IPS-18c (cell line): ENCODE measurements around the gene PPP1R1C.

ENCODE experiments used
- H3K4me3 ChIP-seq: 2 replicates; pipeline ENCODE4 v1.7.0; 2013; ENCODE audit warnings: low read depth, mild to moderate bottlenecking, low read length, moderate library complexity; ENCODE audit not compliant: insufficient read depth
- H3K9me3 ChIP-seq: one replicate; pipeline ENCODE4 v1.6.1; 2013; ENCODE audit warnings: mild to moderate bottlenecking, low read length, moderate library complexity; ENCODE audit not compliant: control insufficient read depth, insufficient read depth

PPP1R1C gene

GRCh38 chr2:182116774-182117173 lies 131.1 kb downstream of the PPP1R1C start:
- no peaks in the 10 kb centered on the region for H3K9me3 ChIP-seq

DNA sequence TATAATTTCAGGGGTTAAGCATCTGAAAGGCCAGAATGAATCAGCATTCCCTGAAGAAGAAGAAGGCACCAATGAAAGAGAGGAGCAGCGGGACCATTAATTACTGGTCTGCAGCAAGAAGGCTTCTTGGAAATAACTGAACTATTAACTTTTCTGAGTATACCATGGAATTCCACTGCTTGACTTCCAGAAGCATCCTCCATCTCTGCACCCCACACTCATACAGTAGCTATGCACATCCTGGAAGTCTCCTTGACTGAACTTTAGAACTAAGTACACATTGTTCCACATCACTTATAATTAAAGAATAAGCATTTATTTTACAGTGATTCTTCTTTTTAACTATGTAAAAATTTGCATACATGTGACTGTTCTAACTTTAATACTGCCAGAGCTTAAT lies 131.5 kb downstream of the PPP1R1C start:
- Histone ChIP-seq H3K9me3 (no peaks in the 10 kb centered on the region), H3K4me3 (no peak overlapping the region)

More at GRCh38 chr2:182116774-182117173, 131.1 kb downstream of the PPP1R1C start:
- H3K4me3 ChIP-seq = no peak overlapping the region

DNA sequence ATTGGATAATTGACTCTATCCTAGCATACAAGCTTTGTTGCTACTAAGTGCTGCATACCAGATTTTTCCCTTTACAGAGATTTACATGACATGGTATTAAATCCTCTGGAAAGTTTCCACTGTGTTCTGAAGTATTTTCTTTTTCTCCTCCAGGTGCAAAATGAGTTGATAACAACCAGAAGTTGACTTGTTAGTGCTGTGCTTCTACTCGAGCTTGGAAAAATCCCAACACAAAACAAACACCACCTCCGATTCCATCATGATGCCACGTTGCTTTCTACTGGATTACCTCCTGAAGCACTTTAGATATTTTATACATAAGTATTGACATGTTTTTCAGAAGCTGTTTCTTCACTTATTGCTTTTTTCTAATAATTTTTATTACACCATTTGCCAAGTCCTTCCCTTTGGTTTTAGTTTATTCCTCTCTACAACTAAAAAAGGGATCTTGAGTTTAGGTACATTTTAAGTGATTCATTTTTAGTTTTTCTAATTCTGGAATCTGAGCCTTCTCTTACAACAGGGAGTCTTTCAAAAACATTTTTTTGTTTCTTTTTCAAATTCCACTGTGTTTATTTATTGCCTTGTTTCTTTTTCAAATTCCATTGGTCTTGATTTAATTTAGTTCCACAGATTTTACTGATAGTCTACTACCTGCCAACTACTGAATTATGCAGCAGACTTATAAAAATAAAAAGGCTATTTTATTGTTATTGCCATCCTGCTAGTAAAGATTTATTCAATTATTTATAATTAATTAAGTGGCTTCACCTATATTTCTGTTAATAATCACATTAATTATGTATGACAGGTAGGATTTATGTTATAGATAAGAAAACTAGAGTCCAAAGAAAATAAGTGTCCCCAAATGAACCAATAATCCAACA lies 143.4 kb downstream of the PPP1R1C start:
- Histone ChIP-seq H3K4me3 (no peak overlapping the region), H3K9me3 (no peaks in the 10 kb centered on the region)

DNA sequence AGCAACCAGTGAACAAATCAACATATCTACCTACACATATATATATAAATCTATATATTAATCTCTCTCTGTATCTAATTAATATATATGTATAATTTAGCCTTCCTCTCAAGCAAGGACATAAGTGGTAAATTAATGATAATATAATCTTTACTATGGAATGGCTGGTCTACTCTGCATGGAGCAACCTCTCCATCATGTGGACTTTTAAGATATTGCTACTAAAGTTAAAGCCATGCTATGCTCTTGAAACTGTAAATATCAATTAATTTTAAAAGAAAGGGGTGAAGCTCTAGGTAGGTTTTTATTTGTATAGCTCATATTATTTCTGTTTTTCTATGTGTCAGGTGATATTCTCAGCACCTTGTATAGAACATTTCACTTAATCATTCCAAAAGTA lies 147.0 kb downstream of the PPP1R1C start:
- H3K9me3 ChIP-seq = no peaks in the 10 kb centered on the region
- no peak overlapping the region for H3K4me3 ChIP-seq

- H3K9me3 ChIP-seq = no peaks in the 10 kb centered on the region
- H3K4me3 ChIP-seq = no peak overlapping the region
Measured at GRCh38 chr2:182133195-182133891, 147.7 kb downstream of the PPP1R1C start.

GRCh38 chr2:182134201-182134600 lies 148.5 kb downstream of the PPP1R1C start:
- Histone ChIP-seq H3K4me3 (no peak overlapping the region), H3K9me3 (no peaks in the 10 kb centered on the region)

- no peak overlapping the region for H3K4me3 ChIP-seq
- H3K9me3 ChIP-seq = peaks cover 2% of the 10 kb centered on the region
Measured at GRCh38 chr2:182142062-182142461, 156.4 kb downstream of the PPP1R1C start.

DNA sequence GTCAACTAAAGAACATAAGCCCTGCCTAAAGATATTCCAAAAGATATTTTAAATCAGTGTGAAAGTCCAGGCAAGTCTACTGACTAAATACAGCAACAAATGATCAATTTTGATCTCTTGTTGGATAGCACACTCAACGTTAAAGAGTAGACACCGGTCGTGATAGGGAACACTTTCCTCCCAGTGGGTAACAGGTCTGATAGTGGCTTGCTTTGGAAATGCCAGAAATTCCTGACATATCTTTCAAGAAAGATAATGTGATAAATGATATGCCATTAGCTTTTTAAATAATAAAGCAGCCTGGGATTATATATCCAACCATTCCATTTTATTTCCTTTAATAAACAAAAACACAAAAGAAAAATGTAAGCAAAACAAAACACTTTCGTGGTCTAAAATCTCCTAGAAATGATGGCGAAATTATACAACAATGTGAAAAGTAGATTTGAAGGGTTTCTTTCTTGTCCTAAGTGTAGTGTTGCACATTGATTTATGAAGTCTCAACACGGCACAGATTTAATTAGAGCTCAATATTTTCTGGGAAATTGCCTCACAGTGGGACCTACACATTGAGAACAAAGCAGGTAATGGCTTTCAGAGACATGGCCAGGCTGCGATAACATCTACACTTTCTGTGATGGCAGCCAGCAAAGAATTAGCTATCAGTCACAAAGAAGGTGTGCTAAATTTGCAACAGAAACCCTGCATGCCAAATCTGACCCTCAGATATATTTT lies 158.6 kb downstream of the PPP1R1C start:
- peaks cover 2% of the 10 kb centered on the region for H3K9me3 ChIP-seq

GRCh38 chr2:182144776-182145165 lies 159.1 kb downstream of the PPP1R1C start:
- no peak overlapping the region for H3K4me3 ChIP-seq
- H3K9me3 ChIP-seq = peaks cover 2% of the 10 kb centered on the region

More for the DNA sequence above, 158.6 kb downstream of the PPP1R1C start:
- H3K4me3 ChIP-seq = no peak overlapping the region

DNA sequence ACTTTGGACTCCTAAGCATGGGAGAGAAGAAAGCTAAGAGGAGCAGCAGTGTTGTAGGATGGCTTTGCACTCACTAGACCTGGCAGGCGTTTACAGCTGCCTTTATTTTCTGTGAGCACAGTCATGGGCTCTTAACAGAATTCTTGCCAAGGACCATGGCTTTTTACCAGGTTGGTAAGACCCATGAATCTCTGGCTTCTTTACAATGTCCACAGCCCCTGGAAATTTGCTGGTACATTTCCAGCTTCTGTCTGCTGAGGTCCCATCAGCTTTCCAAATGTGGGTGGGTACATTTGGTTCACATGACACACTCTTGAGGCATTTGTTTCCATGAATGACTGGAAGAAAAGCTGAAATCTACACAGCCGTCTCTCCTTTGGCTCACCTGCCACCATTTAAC lies 162.7 kb downstream of the PPP1R1C start:
- Histone ChIP-seq H3K4me3 (no peak overlapping the region), H3K9me3 (peaks cover 2% of the 10 kb centered on the region)

- Histone ChIP-seq H3K4me3 (no peak overlapping the region), H3K9me3 (no peaks in the 10 kb centered on the region)
Measured at GRCh38 chr2:182163878-182164277, 178.2 kb downstream of the PPP1R1C start.

GRCh38 chr2:182164686-182165085 lies 179.0 kb downstream of the PPP1R1C start:
- H3K9me3 ChIP-seq = no peaks in the 10 kb centered on the region
- H3K4me3 ChIP-seq = no peak overlapping the region

- H3K4me3 ChIP-seq = no peak overlapping the region
- H3K9me3 ChIP-seq = no peaks in the 10 kb centered on the region
Measured at GRCh38 chr2:182165202-182165601, 179.5 kb downstream of the PPP1R1C start.

GRCh38 chr2:182166406-182166805 lies 180.8 kb downstream of the PPP1R1C start:
- H3K4me3 ChIP-seq = no peak overlapping the region

GRCh38 chr2:182166841-182167240 lies 181.2 kb downstream of the PPP1R1C start:
- Histone ChIP-seq H3K4me3 (no peak overlapping the region), H3K9me3 (no peaks in the 10 kb centered on the region)

More at GRCh38 chr2:182166406-182166805, 180.8 kb downstream of the PPP1R1C start:
- H3K9me3 ChIP-seq = no peaks in the 10 kb centered on the region
